ENCODE results near the gene CLASP2.

GRCh38 chr3:33678073-33678472 lies 40.0 kb downstream of the CLASP2 start:
- no peak for TF ChIP-seq CTCF (IDR thresholded peaks at IDR 0.05)
- TF ChIP-seq POLR2A (IDR thresholded peaks at IDR 0.05), result no peak

Measured in body of pancreas (tissue), 4 donors.